ENCODE results near the gene FYN. TPM values are rescaled to one million over a fixed set of nuclear protein-coding genes. Genes with fewer than 3 reads are reported as not detected.
"Not testable (repeated sequence)": the region's sequence is repeated elsewhere in the genome, so short reads cannot be mapped to it uniquely, and the experiment has no call there.

Gene FYN
- total RNA-seq, 2 donors from 2014 or later = 273 to 443 TPM

DNA sequence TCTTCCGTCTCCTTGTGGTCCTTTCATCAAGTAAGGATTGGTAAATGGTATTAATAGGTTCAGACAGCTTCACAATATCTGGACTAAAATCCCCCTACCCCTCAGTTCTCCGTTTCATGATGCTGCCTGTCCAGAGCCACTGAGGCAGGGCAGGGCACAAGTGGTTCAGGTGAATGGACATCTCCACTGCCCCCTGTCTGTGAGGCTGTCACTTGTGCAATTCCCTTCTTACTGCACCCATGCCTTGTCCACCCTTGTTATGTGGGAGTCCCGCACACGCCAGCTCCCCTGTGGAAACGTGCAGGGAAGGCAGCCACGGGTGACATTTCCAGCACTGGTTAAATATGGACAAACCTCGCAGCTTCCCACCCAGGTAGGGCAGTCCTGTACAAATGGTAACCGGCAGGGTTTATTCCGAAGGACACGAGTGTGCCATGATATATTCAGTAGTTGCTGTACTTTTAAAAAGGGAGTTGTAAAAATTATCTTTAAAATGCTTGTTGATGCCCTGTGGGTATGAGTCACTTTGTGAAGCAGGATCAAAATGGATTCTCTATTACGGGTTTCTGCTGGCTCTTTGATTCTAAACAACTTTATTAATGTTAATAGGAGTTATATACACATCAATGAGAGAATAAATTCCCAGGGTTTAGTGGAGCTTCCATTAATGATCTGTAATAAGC is 73.5 kb downstream of the FYN start:
- Mint-ChIP-seq H3K27me3 (no peaks in the 10 kb centered on the region), H3K4me1 (ENCODE audit: low read depth in 2 of 2) (peaks cover 72 to 80% of the 10 kb centered on the region in 2 donors), H3K4me3 (no peak overlapping the region), H3K36me3 (peaks cover 5% of the 10 kb centered on the region), H3K27ac (peak overlapping the region; percentile 96 to 97), H3K9me3 (no peaks in the 10 kb centered on the region)
- ATAC-seq (no peak), DNase-seq (ENCODE audit: low spot score) (no peak)

- Mint-ChIP-seq H3K36me3 (peaks cover 4% of the 10 kb centered on the region), H3K27ac (peak overlapping the region; percentile 96 to 97), H3K9me3 (no peaks in the 10 kb centered on the region), H3K4me1 (ENCODE audit: low read depth in 2 of 2) (peaks cover 74 to 80% of the 10 kb centered on the region in 2 donors), H3K27me3 (no peaks in the 10 kb centered on the region), H3K4me3 (no peak overlapping the region)
- DNase-seq (ENCODE audit: low spot score) = no peak
- no peak for ATAC-seq
Observed at GRCh38 chr6:111798281-111798725, 74.9 kb downstream of the FYN start.

DNA sequence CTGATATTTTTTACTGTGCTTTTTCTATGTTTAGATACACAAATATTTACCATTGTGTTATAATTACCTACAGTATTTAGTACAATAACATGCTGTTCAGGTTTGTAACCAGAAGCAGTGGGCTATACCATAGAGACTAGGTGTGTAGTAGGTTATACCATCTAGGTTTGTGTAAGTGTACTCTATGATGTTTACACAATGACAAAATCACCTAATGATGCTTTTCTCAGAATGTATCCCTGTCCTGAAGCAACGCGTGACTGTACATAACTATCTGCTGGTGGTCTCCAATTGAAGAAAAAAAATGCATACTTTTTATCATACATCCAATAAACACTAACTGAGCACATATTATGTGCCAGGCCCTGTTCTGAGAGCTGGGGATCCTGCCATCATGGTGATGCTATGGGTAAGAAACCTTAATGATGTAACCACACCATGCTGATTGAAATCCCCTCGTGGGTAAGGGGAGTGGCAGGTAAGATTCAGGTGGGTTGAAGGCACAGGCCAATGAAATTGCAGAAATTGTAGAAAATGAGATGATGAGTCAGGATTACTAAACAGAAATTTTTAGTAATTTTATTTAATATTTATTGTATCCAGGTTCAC is 76.8 kb downstream of the FYN start:
- no peak for DNase-seq (ENCODE audit: low spot score)
- Mint-ChIP-seq H3K9me3 (no peaks in the 10 kb centered on the region), H3K27ac (no peak overlapping the region), H3K36me3 (no peaks in the 10 kb centered on the region), H3K4me3 (no peak overlapping the region), H3K4me1 (ENCODE audit: low read depth in 2 of 2) (peaks cover 68 to 73% of the 10 kb centered on the region in 2 donors), H3K27me3 (no peaks in the 10 kb centered on the region)
- ATAC-seq = no peak

- H3K27me3 Mint-ChIP-seq = no peaks in the 10 kb centered on the region
- no peaks in the 10 kb centered on the region for H3K36me3 Mint-ChIP-seq
- DNase-seq (ENCODE audit: low spot score) (no peak), ATAC-seq (no peak)
- H3K9me3 Mint-ChIP-seq = no peaks in the 10 kb centered on the region
- peak overlapping the region; percentile 86 for H3K4me3 Mint-ChIP-seq
- peaks cover 62 to 73% of the 10 kb centered on the region in 2 donors for H3K4me1 Mint-ChIP-seq (ENCODE audit: low read depth in 2 of 2)
- no peak overlapping the region for H3K27ac Mint-ChIP-seq
Observed at GRCh38 chr6:111795558-111795957, 77.7 kb downstream of the FYN start.

DNA sequence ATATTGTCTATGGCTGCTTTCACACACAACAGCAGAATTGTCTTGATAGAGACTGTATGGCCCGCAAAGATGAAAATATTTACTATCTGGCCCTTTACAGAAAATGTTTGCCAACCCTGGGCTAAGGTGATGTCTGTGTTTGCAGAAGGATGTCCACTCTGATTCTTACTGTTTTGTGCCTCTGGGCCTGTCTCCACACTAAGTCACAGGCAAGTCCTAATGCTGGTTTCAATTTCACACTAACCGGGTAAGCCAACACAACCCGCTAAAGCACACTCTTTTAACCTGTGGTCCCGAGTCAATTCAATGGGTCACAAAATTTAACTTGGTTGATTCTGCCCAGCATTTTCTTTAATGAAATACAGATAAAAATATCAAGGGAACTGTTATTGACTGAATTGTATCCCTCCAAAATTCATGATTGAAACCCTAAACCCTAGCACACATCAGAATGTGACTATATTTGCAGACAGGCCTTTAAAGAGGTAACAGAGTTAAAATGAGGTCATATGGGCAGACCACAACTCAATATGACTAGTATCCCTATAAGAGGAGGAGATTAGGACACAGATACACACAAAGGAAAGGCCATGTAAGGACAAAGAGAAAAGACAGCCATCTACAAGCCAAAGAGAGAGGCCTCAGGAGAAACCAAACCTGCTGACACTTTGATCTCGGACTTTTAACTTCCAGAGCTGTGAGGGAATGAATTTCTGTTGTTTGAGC is 78.4 kb downstream of the FYN start:
- Mint-ChIP-seq H3K27me3 (no peaks in the 10 kb centered on the region), H3K4me3 (peak overlapping the region; percentile 86), H3K9me3 (no peaks in the 10 kb centered on the region), H3K27ac (no peak overlapping the region), H3K4me1 (ENCODE audit: low read depth in 2 of 2) (peaks cover 55 to 72% of the 10 kb centered on the region in 2 donors), H3K36me3 (no peaks in the 10 kb centered on the region)
- DNase-seq (ENCODE audit: low spot score) = no peak
- peak; percentile 74 to 80 for ATAC-seq

GRCh38 chr6:111794300-111794699 is 79.0 kb downstream of the FYN start:
- no peaks in the 10 kb centered on the region for H3K36me3 Mint-ChIP-seq
- peak overlapping the region; percentile 86 for H3K4me3 Mint-ChIP-seq
- DNase-seq (ENCODE audit: low spot score) (no peak), ATAC-seq (no peak)
- H3K27me3 Mint-ChIP-seq = no peaks in the 10 kb centered on the region
- H3K4me1 Mint-ChIP-seq (ENCODE audit: low read depth in 2 of 2) = peaks cover 49 to 67% of the 10 kb centered on the region in 2 donors
- no peak overlapping the region for H3K27ac Mint-ChIP-seq
- no peaks in the 10 kb centered on the region for H3K9me3 Mint-ChIP-seq

DNA sequence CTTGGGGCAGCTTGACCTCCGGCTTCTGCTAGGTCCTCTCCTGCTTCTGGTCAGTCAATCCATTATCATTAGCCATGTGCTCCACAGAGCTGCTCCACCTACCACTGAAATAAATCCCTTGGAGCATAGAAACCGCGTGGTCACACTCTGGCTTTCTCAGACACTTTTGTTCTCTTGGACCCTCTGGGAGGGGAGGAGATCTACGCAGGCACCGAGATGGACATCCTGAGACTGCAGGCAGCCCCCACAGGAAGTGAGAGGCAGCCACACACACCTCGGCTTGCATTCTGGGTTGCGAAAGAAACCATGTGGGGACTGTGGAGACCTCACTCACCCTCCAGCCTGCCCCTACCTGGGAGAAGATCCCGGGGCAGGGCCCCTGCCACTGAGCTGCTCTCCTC is 79.5 kb downstream of the FYN start:
- Mint-ChIP-seq H3K4me1 (ENCODE audit: low read depth in 2 of 2) (peaks cover 46 to 62% of the 10 kb centered on the region in 2 donors), H3K4me3 (peak overlapping the region; percentile 86), H3K27ac (no peak overlapping the region), H3K27me3 (no peaks in the 10 kb centered on the region), H3K36me3 (no peaks in the 10 kb centered on the region), H3K9me3 (no peaks in the 10 kb centered on the region)
- peak; percentile 85 for DNase-seq (ENCODE audit: low spot score)
- peak; percentile 91 to 94 for ATAC-seq

DNA sequence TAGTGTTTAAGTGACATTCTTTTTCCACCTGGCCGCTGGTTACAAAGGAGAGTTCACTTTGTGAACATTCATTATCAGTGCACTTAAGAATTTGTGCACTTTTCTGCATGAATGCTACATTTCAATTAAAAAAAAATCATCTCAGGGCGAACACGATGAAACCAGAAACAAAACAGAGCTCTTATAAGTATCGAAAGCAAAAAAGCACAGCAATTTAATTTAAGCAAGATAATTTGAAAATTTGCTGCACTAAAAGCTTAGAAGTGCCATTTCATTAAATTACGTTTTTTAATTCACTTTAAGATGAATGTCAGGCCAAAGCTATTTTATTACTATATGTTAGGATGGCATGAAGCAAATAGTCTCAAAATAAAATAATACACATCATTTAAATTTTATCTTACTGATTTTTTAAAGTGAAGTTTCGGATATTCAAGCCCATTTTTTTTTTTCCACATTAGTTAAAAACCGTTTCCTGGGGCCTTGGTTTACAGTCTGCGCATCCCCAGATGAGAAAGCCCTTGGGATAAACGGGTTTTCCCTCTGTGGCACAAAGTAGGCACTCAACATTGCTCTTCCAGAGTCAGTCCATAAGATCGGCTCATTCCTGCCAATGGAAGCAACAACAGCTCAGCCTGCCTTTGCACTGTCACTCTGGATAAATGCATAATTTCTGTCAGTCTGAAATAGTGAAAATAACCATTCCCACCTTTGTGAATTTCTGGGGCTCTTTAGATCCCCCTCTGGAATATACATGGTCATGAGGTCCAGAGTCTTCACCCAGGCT is 80.1 kb downstream of the FYN start:
- ATAC-seq (no peak), DNase-seq (ENCODE audit: low spot score) (no peak)
- no peaks in the 10 kb centered on the region for H3K9me3 Mint-ChIP-seq
- peak overlapping the region; percentile 86 for H3K4me3 Mint-ChIP-seq
- no peak overlapping the region for H3K27ac Mint-ChIP-seq
- H3K4me1 Mint-ChIP-seq (ENCODE audit: low read depth in 2 of 2) = peaks cover 42 to 57% of the 10 kb centered on the region in 2 donors
- H3K36me3 Mint-ChIP-seq = no peaks in the 10 kb centered on the region
- H3K27me3 Mint-ChIP-seq = no peaks in the 10 kb centered on the region

DNA sequence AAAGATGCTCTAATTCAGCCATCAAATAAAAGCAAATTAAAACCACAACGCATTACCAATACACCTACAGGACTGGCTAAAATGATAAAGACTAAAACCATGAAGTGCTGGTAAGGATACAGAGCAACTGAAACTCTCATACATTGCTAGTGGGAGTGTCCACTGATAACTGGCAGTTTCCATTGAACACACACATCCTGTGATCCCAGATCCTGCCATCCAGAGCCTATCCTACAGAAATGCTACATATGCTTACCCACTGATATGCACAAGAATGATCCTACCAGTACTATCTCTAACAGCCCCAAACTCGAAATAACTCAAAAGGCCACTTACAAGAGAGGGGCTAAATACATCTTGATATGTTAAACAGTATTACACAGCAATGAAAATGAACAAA is 81.0 kb downstream of the FYN start:
- Mint-ChIP-seq H3K9me3 (no peaks in the 10 kb centered on the region), H3K27me3 (no peaks in the 10 kb centered on the region), H3K36me3 (no peaks in the 10 kb centered on the region), H3K27ac (no peak overlapping the region), H3K4me1 (ENCODE audit: low read depth in 2 of 2) (peaks cover 42 to 59% of the 10 kb centered on the region in 2 donors), H3K4me3 (peak overlapping the region; percentile 86)
- ATAC-seq (no peak), DNase-seq (ENCODE audit: low spot score) (no peak)

DNA sequence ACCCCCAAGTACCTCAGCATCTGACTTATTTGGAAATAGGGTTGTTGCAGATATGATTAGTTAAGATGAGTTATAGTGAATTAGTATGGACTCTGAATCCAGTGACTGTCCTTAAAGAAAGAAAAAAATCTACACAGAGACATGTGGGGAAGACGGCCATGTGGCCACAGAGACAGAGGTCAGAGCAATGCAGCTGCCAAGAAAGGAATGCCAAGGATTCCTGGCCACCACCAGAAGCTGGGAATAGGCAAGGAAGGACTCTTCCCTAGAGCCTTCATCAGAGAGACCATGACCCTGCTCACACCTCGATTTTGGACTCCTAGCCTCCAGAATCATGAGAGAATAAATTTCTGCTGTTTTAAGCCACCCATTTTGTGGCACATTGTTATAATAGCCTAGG is 81.8 kb downstream of the FYN start:
- no peak overlapping the region for H3K27ac Mint-ChIP-seq
- H3K27me3 Mint-ChIP-seq = no peaks in the 10 kb centered on the region

DNA sequence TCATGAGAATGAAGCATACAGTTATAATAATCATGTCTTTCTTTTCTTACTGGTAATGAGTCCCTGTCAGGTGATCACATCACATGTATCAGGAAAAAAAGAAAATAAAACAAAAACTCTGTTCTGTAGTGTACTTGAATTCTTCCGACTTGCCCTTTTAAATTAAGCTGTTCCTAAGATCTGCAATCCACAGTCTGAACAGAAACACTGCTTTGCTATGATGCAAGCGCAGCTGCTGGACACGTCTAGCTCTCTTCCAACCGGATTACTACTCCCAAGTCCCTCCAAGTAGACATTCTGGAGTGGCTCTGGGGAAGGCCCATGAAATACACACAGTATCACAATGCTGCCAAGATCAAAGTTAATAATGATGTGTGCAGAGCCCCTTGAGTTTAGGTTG is 83.7 kb downstream of the FYN start:
- Mint-ChIP-seq H3K27me3 (no peaks in the 10 kb centered on the region), H3K4me1 (ENCODE audit: low read depth in 2 of 2) (peaks cover 32 to 60% of the 10 kb centered on the region in 2 donors), H3K4me3 (no peak overlapping the region), H3K27ac (no peak overlapping the region), H3K36me3 (peaks cover 7% of the 10 kb centered on the region), H3K9me3 (no peaks in the 10 kb centered on the region)
- DNase-seq (ENCODE audit: low spot score) = no peak
- no peak for ATAC-seq

More for the DNA sequence above, 81.8 kb downstream of the FYN start:
- Mint-ChIP-seq H3K4me1 (ENCODE audit: low read depth in 2 of 2) (peaks cover 36 to 58% of the 10 kb centered on the region in 2 donors), H3K9me3 (no peaks in the 10 kb centered on the region), H3K4me3 (peak overlapping the region; percentile 86), H3K36me3 (peaks cover 2% of the 10 kb centered on the region)
- ATAC-seq = no peak
- DNase-seq (ENCODE audit: low spot score) = no peak

GRCh38 chr6:111788379-111789276 is 84.6 kb downstream of the FYN start:
- DNase-seq (ENCODE audit: low spot score) (no peak), ATAC-seq (no peak)
- H3K4me3 Mint-ChIP-seq = no peak overlapping the region
- no peaks in the 10 kb centered on the region for H3K9me3 Mint-ChIP-seq
- H3K4me1 Mint-ChIP-seq (ENCODE audit: low read depth in 2 of 2) = peaks cover 32 to 60% of the 10 kb centered on the region in 2 donors
- no peaks in the 10 kb centered on the region for H3K27me3 Mint-ChIP-seq
- no peak overlapping the region for H3K27ac Mint-ChIP-seq
- H3K36me3 Mint-ChIP-seq = peaks cover 7% of the 10 kb centered on the region

- peak overlapping the region in 1 of 2 donors; percentile 31 for H3K27ac Mint-ChIP-seq
- peaks cover 44 to 57% of the 10 kb centered on the region in 2 donors for H3K4me1 Mint-ChIP-seq (ENCODE audit: low read depth in 2 of 2)
- not testable (repeated sequence) for H3K36me3 Mint-ChIP-seq; H3K27me3 Mint-ChIP-seq; DNase-seq (ENCODE audit: low spot score); ATAC-seq; H3K4me3 Mint-ChIP-seq; H3K9me3 Mint-ChIP-seq
Observed at GRCh38 chr6:111786151-111786550, 87.1 kb downstream of the FYN start.
